GM18505 (cell line): ENCODE measurements around the gene ADAMTS18.

ENCODE experiments used
- ATAC-seq: cut with Tn5 transposase; IDR thresholded peaks from one replicate; pipeline ENCODE4 v1.9.1; 2021; ENCODE audit not compliant: unreplicated experiment
- POLR2A ChIP-seq: IDR thresholded peaks from 4 replicates; pipeline ENCODE4 v1.6.1; 2011; ENCODE audit warnings: borderline replicate concordance; ENCODE audit not compliant: insufficient read depth, insufficient read length; ENCODE audit errors: extremely low read depth

The ADAMTS18 gene

GRCh38 chr16:77452243-77452642, 17.4 kb upstream of the ADAMTS18 start:
- TF ChIP-seq POLR2A: no peak
- ATAC-seq: no peak

- no peak for TF ChIP-seq POLR2A
- ATAC-seq: no peak
These were observed 16.1 kb upstream of the ADAMTS18 start for GRCh38 chr16:77450790-77451487.

- ATAC-seq: no peak
- no peak for TF ChIP-seq POLR2A
These were observed 14.4 kb upstream of the ADAMTS18 start for GRCh38 chr16:77449208-77449607.

GRCh38 chr16:77445324-77445723, 10.5 kb upstream of the ADAMTS18 start:
- no peak for TF ChIP-seq POLR2A
- ATAC-seq: no peak

GRCh38 chr16:77444147-77444460, 9.3 kb upstream of the ADAMTS18 start:
- TF ChIP-seq POLR2A: no peak
- ATAC-seq: no peak

GRCh38 chr16:77443357-77444146, 8.7 kb upstream of the ADAMTS18 start:
- no peak for ATAC-seq
- TF ChIP-seq POLR2A: no peak

GRCh38 chr16:77442078-77442477, 7.2 kb upstream of the ADAMTS18 start:
- no peak for ATAC-seq
- TF ChIP-seq POLR2A: no peak

- ATAC-seq: no peak
- no peak for TF ChIP-seq POLR2A
These were observed 4.3 kb upstream of the ADAMTS18 start for GRCh38 chr16:77439106-77439505.

GRCh38 chr16:77437859-77438258, 3.0 kb upstream of the ADAMTS18 start:
- no peak for TF ChIP-seq POLR2A
- no peak for ATAC-seq

GRCh38 chr16:77435272-77435820, 512 bp upstream of the ADAMTS18 start:
- no peak for ATAC-seq
- no peak for TF ChIP-seq POLR2A

- no peak for ATAC-seq
- TF ChIP-seq POLR2A: no peak
These were observed 758 bp downstream of the ADAMTS18 start for GRCh38 chr16:77434022-77434529.

GRCh38 chr16:77433146-77433545, 1.7 kb downstream of the ADAMTS18 start:
- TF ChIP-seq POLR2A: no peak
- ATAC-seq: no peak

- TF ChIP-seq POLR2A: no peak
- no peak for ATAC-seq
These were observed 2.6 kb downstream of the ADAMTS18 start for GRCh38 chr16:77432264-77432663.

- TF ChIP-seq POLR2A: no peak
- ATAC-seq: no peak
These were observed 3.8 kb downstream of the ADAMTS18 start for GRCh38 chr16:77430787-77431585.

GRCh38 chr16:77430360-77430759, 4.5 kb downstream of the ADAMTS18 start:
- no peak for TF ChIP-seq POLR2A
- ATAC-seq: no peak
